ENCODE measurements around the gene IL15. TPM values are rescaled to one million over a fixed set of nuclear protein-coding genes. Genes with fewer than 3 reads are reported as not detected.

Gene IL15
- total and polyA plus RNA-seq, 4 donors = 0.93 to 2.0 (median 1.5) TPM

- Histone ChIP-seq H3K9ac (ENCODE audit: low read depth in 1 of 2, low read length in 2 of 2) (no peak overlapping the region), H3K27me3 (ENCODE audit: control insufficient read depth in 4 of 4, insufficient read depth in 4 of 4, low read length in 3 of 4) (no peaks in the 10 kb centered on the region), H3K9me3 (ENCODE audit: control insufficient read depth in 4 of 4, low read length in 3 of 4) (no peaks in the 10 kb centered on the region), H3K36me3 (ENCODE audit: control insufficient read depth in 4 of 4, insufficient read depth in 3 of 4, low read depth in 1 of 4, low read length in 3 of 4) (no peaks in the 10 kb centered on the region), H3K27ac (ENCODE audit: low read depth in 1 of 2, low read length in 2 of 2) (no peak overlapping the region), H3K4me3 (ENCODE audit: low read depth in 1 of 3, low read length in 3 of 3) (no peak overlapping the region), H3K4me1 (ENCODE audit: control insufficient read depth in 4 of 4, insufficient read depth in 4 of 4, low read length in 3 of 4) (peaks cover 0 to 2% (median 0%) of the 10 kb centered on the region in 4 donors)
- DNase-seq (ENCODE audit: low spot score) = no peak
- WGBS = 79% methylated on average over 2 of the region's 2 CpGs
- TF ChIP-seq FOXA1 (IDR thresholded peaks at IDR 0.05) (no peak), FOXA2 (IDR thresholded peaks at IDR 0.05) (no peak), EGR1 (IDR thresholded peaks at IDR 0.05; ENCODE audit: low read depth in 2 of 2) (no peak), GABPA (IDR thresholded peaks at IDR 0.05 in 1 of 2, conservative IDR thresholded peaks at IDR 0.05 in 1 of 2) (no peak), ATF3 (IDR thresholded peaks at IDR 0.05) (no peak), RAD21 (IDR thresholded peaks at IDR 0.05) (no peak), CTCF (IDR thresholded peaks at IDR 0.05; ENCODE audit: low read depth, low read length, missing input control) (no peak), RXRA (IDR thresholded peaks at IDR 0.05) (no peak), JUND (IDR thresholded peaks at IDR 0.05) (no peak), TAF1 (conservative IDR thresholded peaks at IDR 0.05) (no peak), ZBTB33 (IDR thresholded peaks at IDR 0.05) (no peak), HNF4A (conservative IDR thresholded peaks at IDR 0.05) (no peak), YY1 (IDR thresholded peaks at IDR 0.05) (no peak), HNF4G (IDR thresholded peaks at IDR 0.05) (no peak), SP1 (IDR thresholded peaks at IDR 0.05) (no peak), NR2F2 (IDR thresholded peaks at IDR 0.05) (no peak)
- TF ChIP-seq, protein P1, sequence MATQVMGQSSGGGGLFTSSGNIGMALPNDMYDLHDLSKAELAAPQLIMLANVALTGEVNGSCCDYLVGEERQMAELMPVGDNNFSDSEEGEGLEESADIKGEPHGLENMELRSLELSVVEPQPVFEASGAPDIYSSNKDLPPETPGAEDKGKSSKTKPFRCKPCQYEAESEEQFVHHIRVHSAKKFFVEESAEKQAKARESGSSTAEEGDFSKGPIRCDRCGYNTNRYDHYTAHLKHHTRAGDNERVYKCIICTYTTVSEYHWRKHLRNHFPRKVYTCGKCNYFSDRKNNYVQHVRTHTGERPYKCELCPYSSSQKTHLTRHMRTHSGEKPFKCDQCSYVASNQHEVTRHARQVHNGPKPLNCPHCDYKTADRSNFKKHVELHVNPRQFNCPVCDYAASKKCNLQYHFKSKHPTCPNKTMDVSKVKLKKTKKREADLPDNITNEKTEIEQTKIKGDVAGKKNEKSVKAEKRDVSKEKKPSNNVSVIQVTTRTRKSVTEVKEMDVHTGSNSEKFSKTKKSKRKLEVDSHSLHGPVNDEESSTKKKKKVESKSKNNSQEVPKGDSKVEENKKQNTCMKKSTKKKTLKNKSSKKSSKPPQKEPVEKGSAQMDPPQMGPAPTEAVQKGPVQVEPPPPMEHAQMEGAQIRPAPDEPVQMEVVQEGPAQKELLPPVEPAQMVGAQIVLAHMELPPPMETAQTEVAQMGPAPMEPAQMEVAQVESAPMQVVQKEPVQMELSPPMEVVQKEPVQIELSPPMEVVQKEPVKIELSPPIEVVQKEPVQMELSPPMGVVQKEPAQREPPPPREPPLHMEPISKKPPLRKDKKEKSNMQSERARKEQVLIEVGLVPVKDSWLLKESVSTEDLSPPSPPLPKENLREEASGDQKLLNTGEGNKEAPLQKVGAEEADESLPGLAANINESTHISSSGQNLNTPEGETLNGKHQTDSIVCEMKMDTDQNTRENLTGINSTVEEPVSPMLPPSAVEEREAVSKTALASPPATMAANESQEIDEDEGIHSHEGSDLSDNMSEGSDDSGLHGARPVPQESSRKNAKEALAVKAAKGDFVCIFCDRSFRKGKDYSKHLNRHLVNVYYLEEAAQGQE (IDR thresholded peaks at IDR 0.05) = no peak
- TF ChIP-seq, protein P2, sequence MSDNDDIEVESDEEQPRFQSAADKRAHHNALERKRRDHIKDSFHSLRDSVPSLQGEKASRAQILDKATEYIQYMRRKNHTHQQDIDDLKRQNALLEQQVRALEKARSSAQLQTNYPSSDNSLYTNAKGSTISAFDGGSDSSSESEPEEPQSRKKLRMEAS (IDR thresholded peaks at IDR 0.05) = no peak
Measured at GRCh38 chr4:141675384-141675783, 39.0 kb downstream of the IL15 start.
